Muscle layer of colon (tissue), 2 donors: Measurements from ENCODE around the gene TMEM41A.

ENCODE experiments used
- H3K27ac ChIP-seq: one replicate; pipeline ENCODE4 v1.7.0; 2013; ENCODE audit warnings: low read depth, mild to moderate bottlenecking, low read length, moderate library complexity
- H3K27me3 ChIP-seq, 2 donors: one replicate each; pipeline ENCODE4 v1.7.0; 2013; ENCODE audit warnings: low read length in 2 of 2, mild to moderate bottlenecking in 2 of 2; ENCODE audit not compliant: insufficient read depth in 2 of 2, control insufficient read depth in 1 of 2
- H3K36me3 ChIP-seq: one replicate; pipeline ENCODE4 v1.7.0; 2013; ENCODE audit warnings: mild to moderate bottlenecking, low read length; ENCODE audit not compliant: insufficient read depth
- H3K4me1 ChIP-seq: one replicate; pipeline ENCODE4 v1.7.0; 2013; ENCODE audit warnings: mild to moderate bottlenecking, low read length; ENCODE audit not compliant: insufficient read depth
- H3K4me3 ChIP-seq, 2 donors: one replicate each; pipeline ENCODE4 v1.7.0; 2013; ENCODE audit warnings: low read length in 2 of 2, low read depth in 1 of 2, mild to moderate bottlenecking in 1 of 2, moderate library complexity in 1 of 2
- H3K9ac ChIP-seq: one replicate; pipeline ENCODE4 v1.7.0; 2013; ENCODE audit warnings: low read length
- H3K9me3 ChIP-seq: one replicate; pipeline ENCODE4 v1.7.0; 2013; ENCODE audit warnings: mild to moderate bottlenecking, low read length
- donor health status: abdominal sarcoma.
- donor health status: Adenocarcinoma of cecum.

TMEM41A gene

GRCh38 chr3:185519021-185519420 lies 20.2 kb upstream of the TMEM41A start:
- no peak overlapping the region for H3K9ac ChIP-seq
- H3K36me3 ChIP-seq, result no peaks in the 10 kb centered on the region
- H3K9me3 ChIP-seq, result no peaks in the 10 kb centered on the region
- no peak overlapping the region for H3K27ac ChIP-seq
- no peaks in the 10 kb centered on the region for H3K4me1 ChIP-seq
- no peak overlapping the region for H3K4me3 ChIP-seq
- no peaks in the 10 kb centered on the region for H3K27me3 ChIP-seq

- H3K27ac ChIP-seq, result no peak overlapping the region
- H3K9me3 ChIP-seq, result no peaks in the 10 kb centered on the region
Observed at GRCh38 chr3:185517387-185518130, 18.7 kb upstream of the TMEM41A start.

GRCh38 chr3:185511711-185512110 lies 12.9 kb upstream of the TMEM41A start:
- Histone ChIP-seq H3K4me1 (no peaks in the 10 kb centered on the region), H3K27ac (no peak overlapping the region), H3K36me3 (no peaks in the 10 kb centered on the region), H3K4me3 (no peak overlapping the region), H3K9me3 (no peaks in the 10 kb centered on the region), H3K9ac (no peak overlapping the region), H3K27me3 (no peaks in the 10 kb centered on the region)

More at GRCh38 chr3:185517387-185518130, 18.7 kb upstream of the TMEM41A start:
- H3K4me3 ChIP-seq, result no peak overlapping the region
- H3K4me1 ChIP-seq, result no peaks in the 10 kb centered on the region
- H3K9ac ChIP-seq, result no peak overlapping the region
- H3K27me3 ChIP-seq, result no peaks in the 10 kb centered on the region
- no peaks in the 10 kb centered on the region for H3K36me3 ChIP-seq

GRCh38 chr3:185508335-185508991 lies 9.6 kb upstream of the TMEM41A start:
- H3K27me3 ChIP-seq, result no peaks in the 10 kb centered on the region
- no peak overlapping the region for H3K4me3 ChIP-seq
- H3K27ac ChIP-seq, result no peak overlapping the region
- no peak overlapping the region for H3K9ac ChIP-seq
- H3K9me3 ChIP-seq, result no peaks in the 10 kb centered on the region
- no peaks in the 10 kb centered on the region for H3K36me3 ChIP-seq
- H3K4me1 ChIP-seq, result no peaks in the 10 kb centered on the region

GRCh38 chr3:185507883-185508282 lies 9.0 kb upstream of the TMEM41A start:
- Histone ChIP-seq H3K36me3 (no peaks in the 10 kb centered on the region), H3K9ac (no peak overlapping the region)

GRCh38 chr3:185504636-185505035 lies 5.8 kb upstream of the TMEM41A start:
- Histone ChIP-seq H3K4me1 (no peaks in the 10 kb centered on the region), H3K9me3 (no peaks in the 10 kb centered on the region), H3K9ac (no peak overlapping the region), H3K27me3 (no peaks in the 10 kb centered on the region), H3K27ac (no peak overlapping the region), H3K36me3 (no peaks in the 10 kb centered on the region), H3K4me3 (no peak overlapping the region)

More at GRCh38 chr3:185507883-185508282, 9.0 kb upstream of the TMEM41A start:
- Histone ChIP-seq H3K9me3 (no peaks in the 10 kb centered on the region), H3K27me3 (no peaks in the 10 kb centered on the region), H3K4me1 (no peaks in the 10 kb centered on the region), H3K27ac (no peak overlapping the region), H3K4me3 (no peak overlapping the region)

- Histone ChIP-seq H3K27ac (no peak overlapping the region), H3K4me1 (no peaks in the 10 kb centered on the region), H3K36me3 (no peaks in the 10 kb centered on the region), H3K27me3 (no peaks in the 10 kb centered on the region), H3K4me3 (no peak overlapping the region), H3K9ac (no peak overlapping the region), H3K9me3 (no peaks in the 10 kb centered on the region)
Observed at GRCh38 chr3:185503521-185503920, 4.7 kb upstream of the TMEM41A start.

- H3K36me3 ChIP-seq, result no peaks in the 10 kb centered on the region
- no peaks in the 10 kb centered on the region for H3K27me3 ChIP-seq
- no peak overlapping the region for H3K27ac ChIP-seq
- no peak overlapping the region for H3K9ac ChIP-seq
- no peaks in the 10 kb centered on the region for H3K9me3 ChIP-seq
- no peaks in the 10 kb centered on the region for H3K4me1 ChIP-seq
- H3K4me3 ChIP-seq, result no peak overlapping the region
Observed at GRCh38 chr3:185502987-185503386, 4.2 kb upstream of the TMEM41A start.

GRCh38 chr3:185490241-185490640 lies 8.6 kb downstream of the TMEM41A start:
- Histone ChIP-seq H3K36me3 (peaks cover 41% of the 10 kb centered on the region), H3K4me3 (no peak overlapping the region), H3K27ac (no peak overlapping the region), H3K4me1 (no peaks in the 10 kb centered on the region), H3K9me3 (no peaks in the 10 kb centered on the region), H3K27me3 (no peaks in the 10 kb centered on the region), H3K9ac (no peak overlapping the region)

GRCh38 chr3:185489462-185489861 lies 9.4 kb downstream of the TMEM41A start:
- H3K36me3 ChIP-seq, result peaks cover 33% of the 10 kb centered on the region
- no peaks in the 10 kb centered on the region for H3K9me3 ChIP-seq
- no peak overlapping the region for H3K27ac ChIP-seq

GRCh38 chr3:185488465-185488864 lies 10.4 kb downstream of the TMEM41A start:
- Histone ChIP-seq H3K9me3 (no peaks in the 10 kb centered on the region), H3K36me3 (peaks cover 23% of the 10 kb centered on the region), H3K9ac (no peak overlapping the region), H3K4me1 (no peaks in the 10 kb centered on the region), H3K4me3 (no peak overlapping the region), H3K27ac (no peak overlapping the region), H3K27me3 (no peaks in the 10 kb centered on the region)

More at GRCh38 chr3:185489462-185489861, 9.4 kb downstream of the TMEM41A start:
- no peaks in the 10 kb centered on the region for H3K27me3 ChIP-seq
- H3K9ac ChIP-seq, result no peak overlapping the region
- no peaks in the 10 kb centered on the region for H3K4me1 ChIP-seq
- H3K4me3 ChIP-seq, result no peak overlapping the region

GRCh38 chr3:185486394-185486793 lies 12.4 kb downstream of the TMEM41A start:
- H3K27ac ChIP-seq, result no peak overlapping the region
- H3K9me3 ChIP-seq, result no peaks in the 10 kb centered on the region
- no peaks in the 10 kb centered on the region for H3K4me1 ChIP-seq
- no peak overlapping the region for H3K9ac ChIP-seq
- H3K36me3 ChIP-seq, result peaks cover 20% of the 10 kb centered on the region
- no peaks in the 10 kb centered on the region for H3K27me3 ChIP-seq
- no peak overlapping the region for H3K4me3 ChIP-seq
